HG03196 (cell line): ENCODE data around the gene KIAA1958.

Experiments
- ATAC-seq: cut with Tn5 transposase; IDR thresholded peaks from one replicate; pipeline ENCODE4 v1.9.1; 2021; ENCODE audit not compliant: unreplicated experiment

KIAA1958 gene

DNA sequence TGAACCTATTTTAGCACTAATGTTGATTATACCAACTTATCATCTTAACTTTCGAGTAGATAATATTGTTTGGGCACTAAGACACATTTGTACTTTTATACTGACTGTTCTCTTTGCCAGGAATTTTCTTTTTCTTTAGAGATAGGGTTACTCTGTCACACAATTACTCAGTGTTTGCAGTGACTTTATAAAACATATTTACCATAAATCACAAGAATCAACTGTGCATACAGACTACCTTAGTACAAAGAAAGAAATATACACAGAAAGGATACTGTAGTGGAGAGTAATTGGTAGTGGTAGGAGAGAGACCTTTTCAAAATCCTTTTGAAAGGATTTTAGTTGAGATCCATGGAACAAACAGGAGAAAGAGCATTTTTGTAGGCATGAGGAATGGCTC lies 40.3 kb downstream of the KIAA1958 start:
- no peak for ATAC-seq

DNA sequence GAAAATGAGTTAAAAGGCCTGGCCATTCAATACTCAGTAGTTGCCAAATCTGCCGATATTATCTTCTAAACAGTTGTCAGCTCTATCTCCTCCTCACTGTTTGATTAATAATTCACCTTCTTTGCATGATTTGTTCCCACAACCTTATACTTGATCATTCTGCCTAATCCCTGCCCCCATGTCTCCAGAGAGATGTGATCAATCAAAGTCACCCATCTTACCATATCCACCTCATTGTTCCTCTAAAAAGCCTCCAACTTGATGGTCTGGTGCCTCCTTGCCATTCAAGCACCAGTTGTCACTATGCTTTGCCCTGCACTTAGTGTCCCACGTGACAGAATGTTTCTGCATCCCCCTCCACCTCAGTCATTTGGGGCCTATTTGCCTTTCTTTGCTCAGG lies 41.3 kb downstream of the KIAA1958 start:
- ATAC-seq, result no peak

DNA sequence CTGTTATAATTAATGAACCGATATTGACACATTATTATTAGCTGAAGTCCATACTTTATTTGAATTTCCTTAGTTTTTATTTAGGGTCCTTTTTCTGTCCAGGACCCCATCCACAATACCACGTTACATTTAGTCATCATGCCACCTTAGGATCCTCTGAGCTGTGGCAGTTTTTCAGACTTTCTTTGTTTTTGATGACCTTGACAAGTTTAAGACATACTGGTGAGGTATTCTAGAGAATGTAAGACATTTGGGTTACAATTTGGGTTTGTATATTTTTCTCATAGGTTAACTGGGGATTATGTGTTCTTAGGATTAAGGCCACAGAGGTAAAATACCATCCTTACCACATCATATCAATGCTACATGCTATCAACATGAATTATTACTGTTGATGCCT lies 42.7 kb downstream of the KIAA1958 start:
- no peak for ATAC-seq

DNA sequence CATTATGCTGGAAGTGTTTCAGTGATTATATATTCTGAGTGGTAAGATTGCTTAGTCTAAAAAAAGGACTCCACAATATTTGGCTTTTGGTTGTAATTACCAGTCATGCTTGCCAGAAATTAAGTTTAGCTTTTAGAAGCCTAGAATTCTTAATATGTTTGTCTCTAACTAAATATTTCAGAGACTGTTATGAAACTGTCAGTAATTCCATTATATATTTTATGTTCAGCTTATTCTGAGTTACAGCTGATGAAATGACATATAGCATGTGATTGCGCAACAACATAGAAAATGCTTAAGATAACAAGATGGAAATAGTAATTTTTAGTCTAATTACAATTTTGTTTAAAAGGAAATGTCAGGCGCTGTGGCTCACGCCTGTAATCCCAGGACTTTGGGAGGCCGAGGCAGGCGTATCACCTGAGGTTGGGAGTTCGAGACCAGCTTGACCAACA lies 44.2 kb downstream of the KIAA1958 start:
- no peak for ATAC-seq

DNA sequence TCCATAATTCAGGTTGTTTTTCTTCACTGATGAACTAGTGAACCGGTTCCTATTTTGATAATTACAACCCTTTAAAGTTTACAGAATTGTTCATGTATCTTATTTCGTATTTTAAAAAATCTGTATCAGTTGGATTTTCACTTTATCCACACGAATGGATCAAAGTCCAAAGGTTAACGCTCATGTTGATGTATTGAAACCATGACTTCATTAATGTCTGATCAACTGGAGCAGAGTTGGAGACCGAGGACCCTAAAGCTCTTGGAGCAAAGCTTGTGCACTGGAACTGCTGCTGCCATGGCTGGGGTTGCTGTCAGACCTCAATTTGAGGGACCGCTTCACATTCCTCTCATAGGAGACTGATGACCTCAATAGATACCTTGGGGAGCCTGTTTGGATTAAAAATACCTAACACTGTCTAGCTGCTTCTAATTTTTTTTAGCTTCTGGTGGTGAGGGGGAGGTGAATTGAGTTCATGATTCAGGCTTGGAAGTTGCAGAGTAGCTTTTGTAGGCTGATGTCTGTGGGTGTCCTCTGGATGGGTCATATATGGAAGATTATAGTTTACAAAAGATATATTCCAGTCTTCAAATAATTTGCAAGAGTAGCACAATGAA lies 45.1 kb downstream of the KIAA1958 start:
- no peak for ATAC-seq

DNA sequence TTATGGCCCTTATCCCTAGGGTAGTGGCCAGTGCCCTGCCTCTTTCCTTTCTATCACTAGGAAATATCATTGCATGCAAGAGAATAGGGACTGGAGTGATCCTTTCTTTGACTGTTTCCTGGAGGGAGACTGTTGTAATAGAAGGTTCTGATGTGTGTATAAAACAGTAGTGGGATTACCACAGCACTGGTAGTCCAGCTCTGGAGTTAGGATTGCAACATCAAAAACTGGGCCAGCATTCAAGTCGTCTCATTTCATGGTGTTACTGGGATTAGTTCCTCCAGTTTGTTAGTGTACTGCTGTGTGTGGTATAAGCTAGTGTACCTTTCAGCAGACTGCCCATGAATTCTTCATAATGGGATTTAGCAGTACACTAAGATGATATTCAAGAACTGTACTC lies 45.8 kb downstream of the KIAA1958 start:
- ATAC-seq, result no peak

DNA sequence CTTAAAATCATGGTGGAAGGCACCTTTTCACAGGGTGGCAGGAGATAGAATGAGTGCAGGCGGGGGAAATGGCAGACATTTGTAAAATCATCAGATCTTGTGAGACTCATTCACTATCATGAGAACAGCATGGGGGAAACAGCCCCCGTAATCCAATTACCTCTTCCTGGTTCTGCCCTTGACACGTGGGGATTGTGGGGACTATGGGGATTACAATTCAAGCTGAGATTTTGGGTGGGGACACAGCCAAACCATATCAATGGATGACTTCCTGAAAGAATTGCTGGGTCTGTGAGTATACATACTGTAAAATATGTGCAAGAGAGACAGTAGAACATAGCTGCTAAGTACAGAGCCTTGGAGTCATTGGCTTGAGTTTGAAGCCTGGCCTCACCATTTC lies 47.0 kb downstream of the KIAA1958 start:
- ATAC-seq, result no peak

DNA sequence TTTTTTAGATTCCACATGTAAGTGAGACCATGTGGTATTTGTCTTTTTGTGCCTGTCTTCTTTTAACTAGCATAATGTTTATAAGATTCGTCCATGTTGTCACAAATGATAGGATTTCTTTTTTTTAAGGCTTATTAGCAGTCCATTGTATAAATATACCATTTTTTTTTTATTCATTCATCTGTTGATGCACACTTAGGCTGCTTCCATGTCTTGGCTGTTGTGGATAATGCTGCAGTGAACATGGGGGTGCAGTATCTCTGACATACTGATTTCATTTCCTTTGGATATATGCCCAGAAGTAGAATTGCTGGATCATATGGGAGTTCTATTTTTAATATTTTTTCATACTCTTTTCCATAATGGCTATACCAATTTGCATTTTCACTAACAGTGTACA lies 48.7 kb downstream of the KIAA1958 start:
- ATAC-seq, result no peak

DNA sequence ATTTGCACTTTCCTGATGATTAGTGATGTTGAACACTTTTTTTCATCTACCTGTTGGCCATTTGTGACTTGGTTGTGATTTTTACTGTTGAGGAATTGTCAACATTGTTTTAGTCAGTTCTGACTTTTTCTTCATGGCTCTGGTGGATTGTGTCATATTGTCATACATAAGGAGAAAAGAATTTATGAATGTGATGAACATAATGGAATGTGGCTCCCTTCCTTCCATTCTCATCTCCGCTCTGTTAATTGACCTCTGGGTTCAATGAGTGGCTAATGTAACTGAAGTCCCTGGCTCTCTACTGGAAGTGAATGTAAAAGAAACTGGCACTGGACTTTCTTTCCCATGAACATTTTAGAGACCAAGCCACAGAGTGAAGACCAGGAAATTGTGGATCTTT lies 49.2 kb downstream of the KIAA1958 start:
- ATAC-seq, result no peak

DNA sequence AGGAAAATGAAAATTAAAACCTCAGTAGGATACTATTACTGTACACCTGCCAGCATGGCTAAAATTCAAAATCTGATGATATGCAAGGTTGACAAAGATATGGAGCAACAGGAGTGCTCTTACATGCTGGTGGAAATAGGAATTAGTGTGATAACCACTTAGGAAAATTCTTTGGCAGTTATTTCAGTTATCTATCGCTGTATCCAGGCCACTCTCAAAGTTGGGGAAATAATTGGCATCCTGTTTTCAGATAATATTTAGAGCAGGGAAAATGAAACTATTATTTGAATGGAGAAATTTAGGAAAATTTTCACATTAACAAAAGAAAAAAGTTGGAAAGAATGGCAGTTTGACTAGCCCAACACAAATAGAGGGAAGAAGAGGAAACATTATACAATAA lies 50.9 kb downstream of the KIAA1958 start:
- no peak for ATAC-seq

DNA sequence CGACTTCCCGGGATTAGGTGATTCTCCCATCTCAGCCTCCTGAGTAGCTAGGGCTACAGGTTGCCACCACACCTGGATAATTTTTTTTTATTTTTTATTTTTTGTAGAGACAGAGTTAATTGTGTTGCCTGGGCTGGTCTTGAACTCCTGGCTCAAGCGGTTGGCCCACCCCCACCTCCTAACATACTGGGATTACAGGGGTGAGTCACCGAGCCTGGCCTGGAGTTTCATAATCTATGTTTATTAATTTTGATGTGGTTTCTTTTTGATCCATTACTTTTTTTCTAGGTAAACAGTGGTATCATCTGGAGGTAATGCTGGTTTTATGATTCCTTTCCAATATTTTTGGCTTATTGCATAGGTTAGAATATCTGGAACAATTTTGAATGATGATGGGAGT lies 54.2 kb downstream of the KIAA1958 start:
- ATAC-seq, result no peak

DNA sequence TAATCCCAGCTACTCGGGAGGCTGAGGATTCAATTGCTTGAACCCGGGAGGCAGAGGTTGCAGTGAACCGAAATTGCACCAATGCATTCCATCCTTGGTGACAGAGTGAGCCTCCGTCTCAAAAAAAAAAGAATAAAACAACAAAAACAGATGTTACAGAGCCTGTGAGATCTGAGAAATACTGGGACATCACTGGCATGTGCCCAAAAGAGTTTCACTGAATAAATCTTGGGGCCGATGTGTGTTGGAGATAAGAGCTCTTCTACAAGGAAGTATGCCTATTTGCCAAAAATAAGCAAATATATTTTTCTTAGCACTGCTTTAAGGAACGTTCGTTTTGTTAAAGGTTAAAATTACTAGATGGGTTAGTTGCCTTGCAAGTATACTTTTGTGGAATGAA lies 55.1 kb downstream of the KIAA1958 start:
- ATAC-seq, result no peak

DNA sequence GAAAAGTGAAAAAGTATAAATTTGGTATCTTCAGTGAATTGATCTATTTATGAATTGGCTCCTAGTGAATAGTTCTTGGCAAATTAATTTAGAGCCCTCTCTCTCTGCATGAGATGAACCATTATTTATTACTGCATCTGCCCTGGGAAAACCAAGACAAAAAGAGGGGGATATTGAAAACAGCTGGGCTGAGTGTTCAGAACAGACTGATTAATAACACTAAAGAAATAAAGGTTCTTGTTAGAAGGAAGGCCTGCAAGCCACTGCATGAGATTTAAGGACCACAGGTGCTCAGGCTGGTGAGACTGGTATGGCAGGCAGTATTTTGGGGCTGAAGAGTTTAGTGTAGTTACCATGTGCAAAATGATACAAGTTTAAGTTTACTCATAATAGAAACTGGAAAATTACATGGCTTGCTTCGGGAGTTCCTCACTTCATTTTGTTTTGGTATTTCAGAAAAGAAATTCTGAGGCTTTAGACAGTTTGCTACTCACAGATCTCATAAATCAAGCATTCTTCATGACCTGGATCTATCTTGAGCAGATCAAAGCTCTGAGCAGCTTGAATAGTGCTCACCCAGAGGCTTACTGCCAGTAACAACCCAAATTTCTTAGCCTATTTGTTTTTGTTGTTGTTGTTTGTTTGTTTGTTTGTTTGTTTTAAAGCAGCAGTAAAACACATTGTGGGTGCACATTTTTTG lies 56.1 kb downstream of the KIAA1958 start:
- no peak for ATAC-seq

DNA sequence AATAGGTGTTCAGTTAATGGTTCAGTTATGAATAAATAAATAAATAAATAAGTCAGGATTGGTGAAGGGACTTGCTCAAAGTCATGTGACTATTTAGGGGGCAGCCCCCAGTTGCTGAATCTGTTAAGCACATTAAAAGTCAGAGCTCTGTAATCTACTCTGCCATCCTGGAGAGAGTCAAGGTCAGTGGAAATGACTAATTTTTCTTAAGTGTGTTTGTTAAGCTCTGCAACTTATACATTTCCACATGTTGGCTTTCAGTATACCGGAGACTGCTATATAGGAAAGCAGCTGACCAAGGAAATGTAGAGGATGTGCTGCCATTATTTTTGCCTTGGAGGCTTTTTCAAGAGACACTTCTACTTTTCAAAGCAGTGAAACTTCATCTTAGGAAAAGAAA lies 57.9 kb downstream of the KIAA1958 start:
- no peak for ATAC-seq

DNA sequence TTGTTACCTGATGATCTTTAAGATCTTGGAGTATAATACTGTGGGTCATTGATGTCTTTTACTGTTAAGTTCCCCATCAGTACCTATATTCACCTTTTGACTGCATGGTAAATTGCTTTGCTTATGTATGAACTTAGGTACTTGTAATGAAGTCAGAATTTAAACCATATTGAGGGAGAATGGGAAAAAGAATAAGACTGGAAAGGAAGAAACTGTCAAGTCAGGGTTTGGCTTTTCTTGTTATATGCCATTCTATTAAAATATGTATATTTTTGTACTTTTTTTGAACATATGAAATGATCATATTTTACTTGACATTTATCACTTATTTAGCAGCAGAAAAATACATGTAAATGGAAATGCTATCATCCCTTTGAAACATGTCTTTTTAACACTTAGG lies 58.6 kb downstream of the KIAA1958 start:
- no peak for ATAC-seq

DNA sequence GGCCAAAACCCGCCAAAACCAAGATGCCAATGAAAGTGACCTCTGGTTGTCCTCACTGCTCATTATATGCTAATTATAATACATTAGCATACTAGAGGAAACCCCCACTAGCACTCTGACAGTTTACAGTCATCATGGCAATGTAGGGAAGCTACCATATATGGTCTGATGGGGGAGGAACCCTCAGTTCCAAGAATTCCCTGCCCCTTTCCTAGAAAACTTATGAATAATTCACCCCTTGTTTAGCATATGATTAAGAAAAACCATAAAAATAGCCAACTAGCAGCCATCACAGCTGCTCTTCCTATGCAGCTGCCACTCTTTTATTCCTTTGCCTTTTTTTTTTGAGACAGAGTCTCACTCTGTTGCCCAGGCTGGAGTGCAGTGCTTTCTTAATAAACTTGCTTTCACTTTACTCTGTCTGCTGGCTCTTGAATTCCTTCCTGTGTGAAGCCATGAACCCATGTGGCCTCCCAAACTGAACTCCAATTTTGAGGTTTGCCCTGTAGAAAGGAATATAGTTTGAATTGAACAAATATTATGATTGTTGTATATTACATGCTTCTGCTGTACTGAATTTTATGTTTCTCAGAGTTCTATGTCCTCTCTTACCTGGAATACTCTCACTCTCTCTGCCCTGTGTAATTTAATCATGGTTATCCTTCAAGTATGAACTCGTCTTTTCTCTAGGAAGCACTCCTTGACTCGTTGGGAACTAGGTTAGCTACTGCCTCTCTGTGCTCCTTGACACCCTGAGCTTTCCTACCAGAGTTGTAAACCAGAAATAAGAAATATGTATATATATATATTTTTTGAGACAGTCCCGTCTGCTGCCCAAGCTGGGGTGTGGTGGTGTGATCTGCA lies 59.8 kb downstream of the KIAA1958 start:
- ATAC-seq, result no peak

DNA sequence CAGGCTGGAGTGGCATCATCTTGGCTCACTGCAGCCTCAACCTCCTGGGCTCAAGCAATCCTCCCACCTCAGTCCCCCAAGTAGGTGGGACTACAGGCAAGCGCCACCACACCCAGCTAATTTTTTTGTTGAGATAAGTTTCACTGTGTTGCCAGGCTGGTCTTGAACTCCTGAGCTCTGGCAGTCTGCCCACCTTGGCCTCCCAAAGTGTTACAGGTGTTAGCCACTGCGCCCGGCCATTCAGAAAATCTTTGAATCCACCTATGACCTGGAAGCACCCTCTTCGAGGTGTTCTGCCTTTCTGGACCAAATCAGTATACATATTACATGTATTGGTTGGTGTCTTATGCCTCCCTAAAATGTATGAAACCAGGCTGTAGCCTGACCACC lies 61.4 kb downstream of the KIAA1958 start:
- no peak for ATAC-seq

DNA sequence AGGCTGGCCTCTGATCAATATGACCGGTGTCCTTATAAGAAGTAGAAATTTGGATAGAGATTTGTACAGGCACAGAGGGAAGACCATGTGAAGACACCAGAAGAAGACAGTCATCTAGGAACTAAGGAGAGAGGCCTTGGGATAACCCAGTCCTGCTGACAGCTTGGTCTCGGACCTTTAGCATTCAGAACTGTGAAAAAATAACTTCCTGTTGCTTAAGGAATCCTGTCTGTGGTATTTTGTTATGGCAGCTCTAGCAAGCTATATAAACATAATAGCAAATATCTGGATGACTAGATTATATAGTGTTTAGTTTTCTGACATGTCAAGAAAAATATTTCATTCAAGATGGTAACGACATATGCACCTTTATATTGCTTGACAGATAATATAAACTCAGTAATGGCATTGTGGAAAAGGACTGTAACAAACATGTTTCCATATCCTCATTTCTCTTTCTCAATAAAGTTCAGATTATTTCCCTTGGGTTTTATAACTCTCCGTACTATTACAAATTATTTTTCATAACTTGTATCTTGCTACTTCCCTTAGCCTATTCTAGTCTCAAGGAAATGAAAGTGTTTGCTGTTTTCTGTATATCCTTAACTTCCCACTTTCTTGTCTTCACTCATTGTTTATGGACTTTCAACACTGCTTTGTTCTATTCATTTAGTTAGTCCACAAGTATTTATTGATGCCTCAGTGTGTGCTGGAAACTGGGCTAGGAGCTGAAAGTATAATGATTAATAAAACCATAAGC lies 62.4 kb downstream of the KIAA1958 start:
- no peak for ATAC-seq

DNA sequence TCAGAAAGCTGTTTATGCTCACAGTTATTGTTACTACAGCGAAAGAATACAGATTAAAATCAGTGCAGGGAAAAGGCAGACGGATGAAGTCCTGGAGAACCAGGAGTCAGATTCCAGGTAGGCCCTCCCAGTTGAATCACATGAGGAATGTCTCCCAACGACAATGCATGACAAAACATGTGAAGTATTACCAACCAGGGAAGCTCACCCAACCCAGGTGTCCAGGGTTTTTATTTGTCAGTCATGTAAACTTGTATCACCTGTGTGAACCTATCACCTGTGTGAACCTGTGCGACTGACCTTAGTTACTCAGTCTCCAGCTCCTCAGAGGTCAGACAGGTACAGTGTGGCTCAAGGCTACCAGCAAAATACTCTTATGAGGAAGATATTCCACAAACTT lies 63.9 kb downstream of the KIAA1958 start:
- ATAC-seq, result no peak

DNA sequence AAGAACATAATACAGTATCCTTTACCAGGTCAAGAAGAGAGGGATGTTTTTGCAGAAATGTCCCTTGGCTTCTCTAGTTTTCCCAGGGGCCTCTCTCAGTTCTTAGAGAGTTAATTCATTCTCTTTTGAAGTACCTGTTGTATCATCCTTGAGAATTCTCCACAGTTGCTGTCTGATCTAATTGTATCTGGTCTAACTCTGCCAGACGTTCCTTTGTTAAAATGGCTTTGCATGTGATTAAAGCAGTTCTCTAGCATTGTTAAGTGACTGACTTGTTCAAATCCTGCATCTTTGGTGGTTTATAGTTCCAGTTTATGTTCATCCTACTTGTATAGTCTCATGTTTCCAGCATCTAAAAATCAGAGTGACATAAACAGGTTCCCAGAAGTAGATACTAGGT lies 65.0 kb downstream of the KIAA1958 start:
- ATAC-seq, result no peak
